ENCODE data around the gene RXRA.

Gene RXRA

GRCh38 chr9:134458207-134459108 lies 132.2 kb downstream of the RXRA start:
- Histone ChIP-seq H3K9ac (ENCODE audit: low read length) (no peak overlapping the region), H3K4me3 (ENCODE audit: low read depth, low read length, poor library complexity, severe bottlenecking) (no peak overlapping the region), H3K9me2 (ENCODE audit: low read depth, low read length) (no peaks in the 10 kb centered on the region), H3K9me3 (ENCODE audit: low read length) (no peaks in the 10 kb centered on the region), H3K27me3 (ENCODE audit: insufficient read depth, low read length) (no peaks in the 10 kb centered on the region; the same call in 1 of the 2 replicates), H3K79me2 (ENCODE audit: insufficient read depth, low read length) (no peaks in the 10 kb centered on the region), H2AFZ (ENCODE audit: low read length) (no peak overlapping the region), H3K27ac (ENCODE audit: low read depth, low read length, poor library complexity, severe bottlenecking) (no peak overlapping the region), H3K4me1 (ENCODE audit: insufficient read depth, low read length, severe bottlenecking) (no peaks in the 10 kb centered on the region), H3F3A (ENCODE audit: insufficient read depth, low read length) (no peaks in the 10 kb centered on the region), H3K4me2 (ENCODE audit: low read length) (no peak overlapping the region), H3K36me3 (ENCODE audit: insufficient read depth, low read length) (no peaks in the 10 kb centered on the region), H4K20me1 (ENCODE audit: insufficient read depth, low read length) (no peaks in the 10 kb centered on the region)
- TF ChIP-seq, protein P1, sequence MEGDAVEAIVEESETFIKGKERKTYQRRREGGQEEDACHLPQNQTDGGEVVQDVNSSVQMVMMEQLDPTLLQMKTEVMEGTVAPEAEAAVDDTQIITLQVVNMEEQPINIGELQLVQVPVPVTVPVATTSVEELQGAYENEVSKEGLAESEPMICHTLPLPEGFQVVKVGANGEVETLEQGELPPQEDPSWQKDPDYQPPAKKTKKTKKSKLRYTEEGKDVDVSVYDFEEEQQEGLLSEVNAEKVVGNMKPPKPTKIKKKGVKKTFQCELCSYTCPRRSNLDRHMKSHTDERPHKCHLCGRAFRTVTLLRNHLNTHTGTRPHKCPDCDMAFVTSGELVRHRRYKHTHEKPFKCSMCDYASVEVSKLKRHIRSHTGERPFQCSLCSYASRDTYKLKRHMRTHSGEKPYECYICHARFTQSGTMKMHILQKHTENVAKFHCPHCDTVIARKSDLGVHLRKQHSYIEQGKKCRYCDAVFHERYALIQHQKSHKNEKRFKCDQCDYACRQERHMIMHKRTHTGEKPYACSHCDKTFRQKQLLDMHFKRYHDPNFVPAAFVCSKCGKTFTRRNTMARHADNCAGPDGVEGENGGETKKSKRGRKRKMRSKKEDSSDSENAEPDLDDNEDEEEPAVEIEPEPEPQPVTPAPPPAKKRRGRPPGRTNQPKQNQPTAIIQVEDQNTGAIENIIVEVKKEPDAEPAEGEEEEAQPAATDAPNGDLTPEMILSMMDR (IDR thresholded peaks at IDR 0.05; ENCODE audit: low read length): no peak
- TF ChIP-seq EZH2 (IDR thresholded peaks at IDR 0.05; ENCODE audit: borderline replicate concordance, low read length): no peak

GRCh38 chr9:134459164-134459563 lies 132.9 kb downstream of the RXRA start:
- no peaks in the 10 kb centered on the region for H3F3A ChIP-seq (ENCODE audit: insufficient read depth, low read length)
- H3K36me3 ChIP-seq (ENCODE audit: insufficient read depth, low read length): no peaks in the 10 kb centered on the region
- no peak overlapping the region for H3K4me3 ChIP-seq (ENCODE audit: low read depth, low read length, poor library complexity, severe bottlenecking)
- no peaks in the 10 kb centered on the region for H3K4me1 ChIP-seq (ENCODE audit: insufficient read depth, low read length, severe bottlenecking)
- no peaks in the 10 kb centered on the region for H4K20me1 ChIP-seq (ENCODE audit: insufficient read depth, low read length)
- no peaks in the 10 kb centered on the region for H3K9me3 ChIP-seq (ENCODE audit: low read length)
- TF ChIP-seq EZH2 (IDR thresholded peaks at IDR 0.05; ENCODE audit: borderline replicate concordance, low read length): no peak
- TF ChIP-seq, protein P1 (IDR thresholded peaks at IDR 0.05; ENCODE audit: low read length): no peak
- no peak overlapping the region for H3K4me2 ChIP-seq (ENCODE audit: low read length)
- H2AFZ ChIP-seq (ENCODE audit: low read length): no peak overlapping the region
- H3K9me2 ChIP-seq (ENCODE audit: low read depth, low read length): no peaks in the 10 kb centered on the region
- no peaks in the 10 kb centered on the region for H3K79me2 ChIP-seq (ENCODE audit: insufficient read depth, low read length)
- no peak overlapping the region for H3K9ac ChIP-seq (ENCODE audit: low read length)
- no peak overlapping the region for H3K27ac ChIP-seq (ENCODE audit: low read depth, low read length, poor library complexity, severe bottlenecking)
- peaks cover 3% of the 10 kb centered on the region; the same call in 1 of the 2 replicates for H3K27me3 ChIP-seq (ENCODE audit: insufficient read depth, low read length)

DNA sequence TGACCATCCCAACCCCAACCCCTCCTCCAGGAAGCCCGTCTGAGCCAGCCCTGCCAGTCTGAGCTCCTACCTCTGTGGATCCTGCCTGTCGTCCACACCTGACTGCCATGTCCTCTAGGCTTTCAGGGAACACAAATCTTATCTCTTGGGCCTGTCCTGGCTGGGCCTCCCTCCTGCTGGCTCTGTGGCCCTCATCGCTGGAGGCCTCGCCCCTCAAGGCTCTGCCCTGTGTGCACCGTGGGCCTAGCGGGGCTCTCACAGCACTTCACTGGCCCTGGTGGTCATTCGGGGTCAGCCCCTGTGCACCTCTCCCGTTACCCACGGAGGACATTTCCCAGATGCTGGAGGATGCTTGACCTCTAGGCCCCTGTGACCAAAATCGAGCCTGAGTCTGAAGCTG lies 133.3 kb downstream of the RXRA start:
- no peak for TF ChIP-seq EZH2 (IDR thresholded peaks at IDR 0.05; ENCODE audit: borderline replicate concordance, low read length)
- TF ChIP-seq, protein P1 (IDR thresholded peaks at IDR 0.05; ENCODE audit: low read length): no peak
- Histone ChIP-seq H3K4me3 (ENCODE audit: low read depth, low read length, poor library complexity, severe bottlenecking) (no peak overlapping the region), H3K36me3 (ENCODE audit: insufficient read depth, low read length) (no peaks in the 10 kb centered on the region), H2AFZ (ENCODE audit: low read length) (no peak overlapping the region), H3K9me2 (ENCODE audit: low read depth, low read length) (no peaks in the 10 kb centered on the region), H3K9ac (ENCODE audit: low read length) (no peak overlapping the region), H3F3A (ENCODE audit: insufficient read depth, low read length) (no peaks in the 10 kb centered on the region), H3K27ac (ENCODE audit: low read depth, low read length, poor library complexity, severe bottlenecking) (no peak overlapping the region), H3K9me3 (ENCODE audit: low read length) (no peaks in the 10 kb centered on the region), H4K20me1 (ENCODE audit: insufficient read depth, low read length) (no peaks in the 10 kb centered on the region), H3K4me1 (ENCODE audit: insufficient read depth, low read length, severe bottlenecking) (no peaks in the 10 kb centered on the region), H3K27me3 (ENCODE audit: insufficient read depth, low read length) (peaks cover 3% of the 10 kb centered on the region; the same call in 1 of the 2 replicates), H3K79me2 (ENCODE audit: insufficient read depth, low read length) (no peaks in the 10 kb centered on the region), H3K4me2 (ENCODE audit: low read length) (no peak overlapping the region)
